Fibroblast of villous mesenchyme (primary cell): ENCODE measurements around the gene H2AZ2. TPM values are rescaled to one million over a fixed set of nuclear protein-coding genes. Genes with fewer than 3 reads are reported as not detected.
"Not testable (repeated sequence)": the region's sequence is repeated elsewhere in the genome, so short reads cannot be mapped to it uniquely, and the experiment has no call there.

Experiments
- DNase-seq: peaks from one replicate; pipeline ENCODE4 v3.0.0-alpha.2; 2010; ENCODE audit warnings: low read depth
- H3K4me3 ChIP-seq: 2 replicates; pipeline ENCODE4 v1.5.1; 2011; ENCODE audit warnings: low read depth, mild to moderate bottlenecking, low read length
- total RNA-seq: library from RNA; depleted of rRNA; stranded (reverse); fragments of >200 nt; gene quantifications from 2 replicates; pipeline ENCODE4 v1.2.3, GENCODE V29; 2012
- TF ChIP-seq, protein P1 (sequence below): IDR thresholded peaks from 2 replicates; pipeline ENCODE4 v1.5.1; 2012; ENCODE audit warnings: low read depth, mild to moderate bottlenecking, low read length; ENCODE audit not compliant: insufficient read depth

H2AZ2 gene
- total RNA-seq, 1 donor = 111 TPM

DNA sequence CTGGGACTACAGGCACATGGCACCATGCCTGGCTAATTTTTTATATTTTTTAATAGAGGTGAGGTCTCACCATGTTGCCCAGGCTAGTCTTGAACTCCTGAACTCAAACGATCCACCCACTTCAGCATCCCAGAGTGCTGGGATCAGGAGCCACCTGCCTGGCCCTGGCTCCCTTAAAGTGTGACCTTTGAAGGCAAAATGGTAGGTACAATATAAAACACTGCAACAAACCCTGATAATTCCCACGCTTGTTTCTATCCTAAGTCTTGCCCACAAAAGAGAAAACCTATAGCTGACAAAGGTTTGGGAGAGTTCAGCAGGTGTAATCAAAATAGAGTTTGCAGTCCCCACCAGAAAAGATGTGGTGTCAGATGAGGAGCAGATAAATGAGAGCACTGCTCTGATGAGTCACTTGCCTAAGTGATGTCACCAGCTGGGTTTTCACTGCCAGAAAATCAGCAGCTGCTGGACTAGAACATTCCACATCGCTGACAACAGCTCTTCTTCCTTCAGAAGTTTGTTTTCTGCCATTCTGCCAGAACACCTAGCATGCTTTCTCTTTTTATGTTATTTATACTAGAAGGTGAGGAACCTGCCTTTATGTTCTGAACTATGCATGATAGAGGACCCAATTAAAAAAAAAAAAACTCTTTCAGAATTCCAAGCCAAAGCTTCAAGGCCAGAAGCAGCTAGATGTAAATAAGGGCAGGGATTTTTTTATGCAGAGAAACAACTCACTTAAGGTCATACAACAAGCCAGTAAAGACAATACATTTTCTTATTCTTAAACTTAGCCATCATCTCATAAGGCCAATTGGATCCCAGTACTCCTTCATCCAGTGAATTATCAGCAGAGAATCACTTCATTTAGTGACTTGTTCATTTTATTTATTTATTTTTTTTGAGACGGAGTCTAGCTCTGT is 19.4 kb upstream of the H2AZ2 start:
- no peak overlapping the region for H3K4me3 ChIP-seq
- DNase-seq = peak; percentile 91
- TF ChIP-seq, protein P1, sequence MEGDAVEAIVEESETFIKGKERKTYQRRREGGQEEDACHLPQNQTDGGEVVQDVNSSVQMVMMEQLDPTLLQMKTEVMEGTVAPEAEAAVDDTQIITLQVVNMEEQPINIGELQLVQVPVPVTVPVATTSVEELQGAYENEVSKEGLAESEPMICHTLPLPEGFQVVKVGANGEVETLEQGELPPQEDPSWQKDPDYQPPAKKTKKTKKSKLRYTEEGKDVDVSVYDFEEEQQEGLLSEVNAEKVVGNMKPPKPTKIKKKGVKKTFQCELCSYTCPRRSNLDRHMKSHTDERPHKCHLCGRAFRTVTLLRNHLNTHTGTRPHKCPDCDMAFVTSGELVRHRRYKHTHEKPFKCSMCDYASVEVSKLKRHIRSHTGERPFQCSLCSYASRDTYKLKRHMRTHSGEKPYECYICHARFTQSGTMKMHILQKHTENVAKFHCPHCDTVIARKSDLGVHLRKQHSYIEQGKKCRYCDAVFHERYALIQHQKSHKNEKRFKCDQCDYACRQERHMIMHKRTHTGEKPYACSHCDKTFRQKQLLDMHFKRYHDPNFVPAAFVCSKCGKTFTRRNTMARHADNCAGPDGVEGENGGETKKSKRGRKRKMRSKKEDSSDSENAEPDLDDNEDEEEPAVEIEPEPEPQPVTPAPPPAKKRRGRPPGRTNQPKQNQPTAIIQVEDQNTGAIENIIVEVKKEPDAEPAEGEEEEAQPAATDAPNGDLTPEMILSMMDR = no peak

DNA sequence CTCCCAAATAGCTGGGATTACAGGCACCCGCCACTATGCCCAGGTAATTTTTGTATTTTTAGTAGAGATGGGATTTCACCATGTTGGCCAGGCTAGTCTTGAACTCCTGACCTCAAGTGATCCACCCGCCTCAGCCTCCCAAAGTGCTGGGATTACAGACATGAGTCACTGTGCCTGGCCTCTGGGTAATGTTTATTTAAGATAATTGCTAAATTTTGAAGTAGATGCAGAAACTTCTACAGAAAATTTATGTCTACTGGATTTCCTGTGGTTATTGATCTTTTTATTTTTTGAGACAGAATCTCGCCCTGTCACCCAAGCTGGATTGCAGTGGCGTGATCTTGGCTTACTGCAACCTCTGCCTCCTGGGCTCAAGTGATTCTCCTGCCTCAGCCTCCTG is 14.1 kb upstream of the H2AZ2 start:
- peak; percentile 74 for DNase-seq
- H3K4me3 ChIP-seq = not testable (repeated sequence)

DNA sequence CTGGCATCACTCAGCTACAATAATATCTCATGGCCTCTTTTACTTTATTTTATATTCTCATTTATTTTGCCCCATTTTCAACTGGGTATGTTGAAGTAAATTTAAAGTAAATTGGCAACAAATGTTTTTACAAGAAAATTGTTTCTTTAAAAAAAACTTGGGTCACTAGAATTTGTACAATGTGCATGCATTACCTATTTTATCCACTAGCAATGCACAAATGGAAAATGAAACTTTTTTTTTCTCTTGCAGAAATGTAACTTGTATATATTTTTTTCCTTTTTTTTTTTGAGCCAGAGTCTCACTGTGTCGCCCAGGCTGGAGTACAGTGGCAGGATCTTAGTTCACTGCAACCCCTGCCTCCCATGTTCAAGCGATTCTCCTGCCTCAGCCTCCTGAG is 10.3 kb upstream of the H2AZ2 start:
- TF ChIP-seq, protein P1 = no peak
- H3K4me3 ChIP-seq = no peak overlapping the region
- no peak for DNase-seq

DNA sequence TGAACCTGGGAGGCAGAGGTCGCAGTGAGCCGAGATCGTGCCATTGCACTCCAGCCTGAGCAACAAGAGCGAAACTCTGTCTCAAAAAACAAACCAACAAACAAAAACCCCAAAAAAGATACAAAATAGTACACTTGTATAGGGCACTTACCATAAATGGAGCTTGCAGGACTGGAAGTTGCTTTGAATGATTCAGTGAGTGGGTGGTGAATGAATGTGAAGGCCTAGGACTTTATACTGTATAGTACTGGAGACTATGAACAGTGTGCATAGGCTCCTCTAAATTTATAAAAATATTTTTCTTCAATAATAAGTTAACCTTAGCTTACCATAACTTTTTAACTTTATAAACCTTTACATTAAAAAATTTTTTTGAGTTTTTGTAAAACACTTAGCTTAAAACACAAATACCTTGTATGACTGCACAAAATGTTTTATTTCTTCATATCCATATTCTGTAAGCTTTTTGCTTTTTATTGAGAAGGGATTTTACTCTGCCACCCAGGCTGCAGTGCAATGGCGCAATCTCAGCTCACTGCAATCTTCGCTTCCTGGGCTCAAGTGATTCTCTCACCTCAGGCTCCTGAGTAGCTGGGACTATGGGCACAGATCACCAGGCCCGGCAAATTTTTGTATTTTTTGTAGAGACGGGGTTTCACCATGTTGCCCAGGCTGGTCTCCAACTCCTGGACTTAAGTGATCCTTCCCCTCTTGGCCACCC is 6.9 kb upstream of the H2AZ2 start:
- TF ChIP-seq, protein P1 = no peak
- no peak for DNase-seq
- H3K4me3 ChIP-seq = no peak overlapping the region

DNA sequence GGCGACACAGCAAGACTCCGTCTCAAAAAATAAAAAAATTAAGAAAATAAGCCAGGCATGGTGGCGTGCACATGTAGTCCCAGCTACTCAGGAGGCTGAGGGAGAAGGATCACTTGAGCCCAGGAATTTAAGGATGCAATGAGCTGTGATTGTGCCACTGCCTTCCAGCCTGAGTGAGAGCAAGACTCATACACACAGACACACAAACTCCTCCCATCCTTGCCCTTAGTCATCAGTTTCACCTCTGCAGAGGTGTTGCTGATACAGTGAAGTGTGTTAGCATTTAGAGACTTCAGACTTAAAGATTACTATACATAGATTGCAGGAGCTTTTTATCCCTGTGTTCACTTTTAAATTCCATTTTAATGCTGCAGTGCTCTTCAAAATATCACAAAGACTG is 5.5 kb upstream of the H2AZ2 start:
- no peak for DNase-seq
- TF ChIP-seq, protein P1 = no peak
- no peak overlapping the region for H3K4me3 ChIP-seq

DNA sequence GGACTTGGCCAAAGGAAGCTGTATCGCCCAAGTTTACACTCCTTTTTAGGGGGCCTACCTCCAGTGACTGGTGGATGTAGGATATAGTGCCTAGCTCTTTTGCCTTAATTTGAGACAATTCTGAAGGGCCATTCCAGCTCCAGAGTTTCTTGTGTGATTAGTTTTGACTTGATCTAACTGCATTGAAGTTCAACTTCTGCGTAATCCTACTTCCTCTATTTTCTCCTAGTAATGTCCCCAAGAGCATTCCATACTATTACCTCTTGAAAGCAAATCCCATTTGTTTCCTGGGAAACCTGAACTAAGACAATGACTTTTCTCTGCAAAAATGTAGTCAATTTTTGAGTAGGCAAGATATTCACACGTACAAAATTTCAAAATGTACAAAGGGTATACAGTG is 4.7 kb upstream of the H2AZ2 start:
- no peak for DNase-seq
- TF ChIP-seq, protein P1 = no peak
- H3K4me3 ChIP-seq = no peak overlapping the region

DNA sequence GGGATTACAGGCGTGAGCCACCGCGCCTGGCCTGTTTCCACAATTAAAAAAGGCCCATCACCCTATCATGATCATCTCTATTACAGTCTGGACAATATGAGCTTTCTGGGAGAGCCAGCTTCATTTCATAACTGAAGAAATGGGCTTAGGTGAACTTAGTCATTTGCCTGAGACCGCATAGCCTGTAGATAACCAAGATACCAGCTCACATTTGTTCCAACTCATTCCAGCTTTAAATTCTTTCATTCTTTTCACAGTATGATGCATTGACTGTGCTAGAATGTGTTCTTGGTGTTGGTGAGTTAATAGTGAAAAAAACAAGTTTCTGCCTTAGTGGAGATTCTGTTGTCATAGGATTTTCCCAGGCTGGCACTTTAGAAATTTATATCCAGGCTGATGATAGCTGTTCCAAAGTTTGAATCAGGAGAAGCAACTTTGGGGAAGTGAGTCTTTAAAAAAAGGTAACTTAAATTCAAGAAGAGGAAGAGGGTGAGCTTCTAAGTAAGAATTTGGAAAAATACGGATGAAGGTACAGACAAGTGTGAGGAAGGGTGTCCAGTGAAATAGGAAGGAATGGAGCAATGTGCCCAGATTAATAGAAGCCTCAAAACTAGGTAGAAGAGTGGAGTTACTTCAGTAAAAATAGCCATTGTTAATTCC is 2.1 kb upstream of the H2AZ2 start:
- TF ChIP-seq, protein P1 = no peak
- H3K4me3 ChIP-seq = no peak overlapping the region
- DNase-seq = peak; percentile 85
